Pancreas (tissue), 10 donors: ENCODE measurements around the gene ATG7. TPM values are rescaled to one million over a fixed set of nuclear protein-coding genes. Genes with fewer than 3 reads are reported as not detected.
A peak's percentile ranks its signal among the peaks of the same experiment; 100 is the strongest.

ENCODE experiments used
- ATAC-seq, 4 donors: fragments of 200-7000 bp; cut with Tn5 transposase; one replicate each; pipeline versions ENCODE4 v1.8.0 to v1.9.1; 2020; ENCODE audit warnings: mild to moderate bottlenecking in 4 of 4, moderate library complexity in 4 of 4
- DNase-seq, 6 donors: peaks; one replicate each; pipeline ENCODE4 v3.0.0-alpha.2; 2020
- FAIRE-seq: peaks from 2 replicates; lab custom pipeline; 2012; peaks lifted over from hg19 to GRCh38; lab: Jason Lieb, UNC
- H3K27ac ChIP-seq, 4 donors: fragments of 200-600 bp; sonication (generic); 1 replicate in 3 of 4; 2 replicates in 1 of 4; pipeline versions ENCODE4 v1.5.0 to v1.8.0; 2020
- H3K27me3 ChIP-seq, 4 donors: fragments of 200-600 bp; one replicate each; pipeline ENCODE4 v1.8.0; 2021
- H3K36me3 ChIP-seq, 3 donors: fragments of 200-600 bp; sonication (generic) in 1 of 3; one replicate each; pipeline versions ENCODE4 v1.5.0 to v1.8.0; 2020 to 2021
- H3K4me1 ChIP-seq, 3 donors: fragments of 200-600 bp; one replicate each; pipeline ENCODE4 v1.8.0; 2021
- H3K4me3 ChIP-seq, 4 donors: fragments of 200-600 bp; sonication (generic) in 2 of 4; one replicate each; pipeline versions ENCODE4 v1.5.0 to v1.8.0; 2020 to 2021
- H3K9me3 ChIP-seq, 4 donors: fragments of 200-600 bp; one replicate each; pipeline ENCODE4 v1.8.0; 2021
- WGBS, 2 donors: extraction: QIAGEN DNeasy Blood & Tissue Kit; methylation state at CpG; one replicate each; pipeline ENCODE4 v1.1.7; 2013; 5-methylcytosine and 5-hydroxymethylcytosine counted together
- intact Hi-C, 3 donors: fragments of 100-400 bp; cut with DNase I; formaldehyde crosslinking; loops; one replicate each; pipeline versions ENCODE4 v1.11.1 to v1.14.2; 2022
- polyA plus RNA-seq, 2 donors: library from polyadenylated mRNA; stranded (reverse); fragments of 200-250 nt; gene quantifications; one replicate each; pipeline ENCODE4 v1.2.3, GENCODE V29; 2013
- total RNA-seq, 6 donors: library from RNA; stranded (reverse); fragmentation: NEBNext Ultra II Directional in 4 of 6; extraction: Animal tissue kit (Norgen Biotek cat#: 25700) in 4 of 6; gene quantifications; one replicate each; pipeline versions ENCODE4 v1.2.1 to v1.2.4, GENCODE V29; 2021 to 2023
- TF ChIP-seq, protein P1 (sequence below), 4 donors: fragments of 200-600 bp; sonication (generic) in 3 of 4; IDR thresholded peaks; one replicate each; pipeline versions ENCODE4 v1.5.0 to v1.8.0; 2021; ENCODE audit warnings: antibody characterized with exemption in 4 of 4
- donor health status: healthy with polysubstance abuse.
- donor health status: DM: no; HTN: no; CAD: no; lungs with moderate emphysema.
- donor health status: DM: no; HTN: no; CAD: no.
- donor health status: control.
- donor health status: control.
- donor health status: Bipolar disorder and iron deficiency.
- donor health status: DM: yes; HTN: yes; CAD: no.
- donor health status: DM: no; HTN: no; CAD: no.
- donor health status: DM: no; HTN: no; CAD: no.
- donor health status: DM: yes; HTN: yes; CAD: no.

ATG7 gene
- total and polyA plus RNA-seq, 8 donors = 5.1 to 28.0 (median 15.7) TPM

DNA sequence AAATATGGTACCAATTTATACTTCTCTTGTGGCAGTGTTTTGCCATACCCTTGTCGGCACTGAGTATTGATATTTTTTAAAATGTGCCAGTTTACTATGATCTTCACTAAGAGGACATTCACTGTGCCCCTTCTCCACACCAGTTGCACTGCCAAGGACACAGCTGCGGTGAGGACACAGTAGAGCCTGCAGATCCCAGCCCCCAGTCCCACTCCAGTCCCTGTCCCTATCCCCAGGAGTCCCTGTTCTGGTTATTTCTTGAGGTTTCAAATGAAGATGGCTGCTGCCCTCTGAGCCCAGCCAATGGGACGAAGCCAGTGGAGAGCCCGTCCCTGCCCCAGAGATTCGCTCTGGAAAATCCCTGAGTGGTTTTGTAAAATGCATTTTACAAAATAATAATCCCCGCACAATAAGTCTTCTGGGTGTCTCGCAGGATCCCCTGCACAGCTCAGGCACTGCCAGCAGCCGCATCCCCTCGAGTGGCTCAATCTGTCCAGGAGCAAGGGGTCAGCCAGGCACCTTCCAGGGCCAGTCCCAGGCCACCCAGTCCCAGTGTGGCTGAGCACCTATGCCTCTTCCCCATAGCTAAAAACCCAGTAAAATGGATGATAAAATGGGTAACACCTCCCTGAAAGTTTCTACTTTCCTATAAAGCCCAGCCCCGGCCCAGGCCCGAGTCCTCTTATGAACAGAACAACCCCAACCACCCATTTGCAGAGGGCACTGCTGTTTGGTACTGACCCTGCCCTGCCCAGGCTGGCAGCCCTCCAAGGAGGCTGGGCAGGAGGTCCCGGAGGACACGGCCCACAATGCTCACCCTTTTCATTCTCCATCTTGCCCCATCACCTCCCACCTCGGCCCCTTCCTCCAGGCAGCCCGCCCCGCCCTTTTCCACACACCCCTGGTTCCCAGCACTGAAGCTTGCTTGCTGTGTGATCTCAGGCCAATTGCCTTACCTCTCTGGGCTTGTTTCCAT is 280.4 kb downstream of the ATG7 start:
- Histone ChIP-seq H3K27ac (no peak overlapping the region), H3K36me3 (no peaks in the 10 kb centered on the region), H3K27me3 (no peaks in the 10 kb centered on the region), H3K9me3 (no peaks in the 10 kb centered on the region), H3K4me3 (no peak overlapping the region), H3K4me1 (peaks cover 6 to 15% (median 15%) of the 10 kb centered on the region in 3 donors)
- 95% methylated on average over 16 of the region's 16 CpGs for WGBS, 2 donors
- ATAC-seq (no peak), FAIRE-seq (no peak), DNase-seq (peak in 2 of 6 donors; percentile 21 to 50)
- TF ChIP-seq, protein P1, sequence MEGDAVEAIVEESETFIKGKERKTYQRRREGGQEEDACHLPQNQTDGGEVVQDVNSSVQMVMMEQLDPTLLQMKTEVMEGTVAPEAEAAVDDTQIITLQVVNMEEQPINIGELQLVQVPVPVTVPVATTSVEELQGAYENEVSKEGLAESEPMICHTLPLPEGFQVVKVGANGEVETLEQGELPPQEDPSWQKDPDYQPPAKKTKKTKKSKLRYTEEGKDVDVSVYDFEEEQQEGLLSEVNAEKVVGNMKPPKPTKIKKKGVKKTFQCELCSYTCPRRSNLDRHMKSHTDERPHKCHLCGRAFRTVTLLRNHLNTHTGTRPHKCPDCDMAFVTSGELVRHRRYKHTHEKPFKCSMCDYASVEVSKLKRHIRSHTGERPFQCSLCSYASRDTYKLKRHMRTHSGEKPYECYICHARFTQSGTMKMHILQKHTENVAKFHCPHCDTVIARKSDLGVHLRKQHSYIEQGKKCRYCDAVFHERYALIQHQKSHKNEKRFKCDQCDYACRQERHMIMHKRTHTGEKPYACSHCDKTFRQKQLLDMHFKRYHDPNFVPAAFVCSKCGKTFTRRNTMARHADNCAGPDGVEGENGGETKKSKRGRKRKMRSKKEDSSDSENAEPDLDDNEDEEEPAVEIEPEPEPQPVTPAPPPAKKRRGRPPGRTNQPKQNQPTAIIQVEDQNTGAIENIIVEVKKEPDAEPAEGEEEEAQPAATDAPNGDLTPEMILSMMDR (IDR thresholded peaks at IDR 0.05) = no peak
- intact Hi-C loops = no loop called here

DNA sequence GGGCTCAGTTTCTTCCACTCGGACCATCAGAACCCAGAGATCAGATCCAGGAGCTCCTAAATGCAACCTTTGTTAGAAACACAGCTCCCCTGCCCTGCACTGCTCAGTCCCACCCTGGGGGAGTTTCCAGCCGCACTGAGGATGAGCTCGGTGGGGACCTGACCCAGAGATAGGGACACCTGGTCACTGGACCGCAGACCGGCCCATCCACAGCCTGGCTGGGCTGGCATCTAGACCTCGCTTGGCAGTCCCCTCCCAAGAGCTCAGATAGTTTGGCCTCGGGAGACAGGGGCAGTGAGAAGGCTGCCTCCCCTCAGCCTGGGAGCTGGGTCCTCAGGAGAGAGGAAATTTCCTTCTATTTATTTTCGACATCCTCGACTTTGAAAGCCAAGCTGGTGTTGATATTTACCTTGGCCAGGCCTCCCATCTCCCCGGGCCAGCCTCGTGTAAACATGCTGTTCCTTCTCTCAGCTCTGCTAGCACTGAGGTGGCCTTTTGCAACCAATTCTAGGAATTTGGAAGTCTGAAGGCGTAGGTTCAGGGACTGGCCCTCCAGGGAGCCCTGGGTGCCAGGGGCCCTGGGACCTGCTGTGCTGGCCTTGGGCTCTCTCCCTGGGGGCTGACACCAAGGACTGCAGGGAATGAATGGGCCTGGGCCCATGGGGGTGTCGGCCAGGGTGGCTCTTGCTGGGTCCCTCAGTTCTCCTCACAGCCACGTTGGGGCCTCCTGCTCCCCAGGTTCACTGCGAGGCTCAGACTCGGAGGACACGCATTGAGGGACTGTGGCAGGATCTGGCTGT is 281.4 kb downstream of the ATG7 start:
- peak overlapping the region in 2 of 4 donors; percentile 46 to 63 for H3K27ac ChIP-seq
- DNase-seq = peak in 5 of 6 donors; percentile 42 to 68 (median 51)

DNA sequence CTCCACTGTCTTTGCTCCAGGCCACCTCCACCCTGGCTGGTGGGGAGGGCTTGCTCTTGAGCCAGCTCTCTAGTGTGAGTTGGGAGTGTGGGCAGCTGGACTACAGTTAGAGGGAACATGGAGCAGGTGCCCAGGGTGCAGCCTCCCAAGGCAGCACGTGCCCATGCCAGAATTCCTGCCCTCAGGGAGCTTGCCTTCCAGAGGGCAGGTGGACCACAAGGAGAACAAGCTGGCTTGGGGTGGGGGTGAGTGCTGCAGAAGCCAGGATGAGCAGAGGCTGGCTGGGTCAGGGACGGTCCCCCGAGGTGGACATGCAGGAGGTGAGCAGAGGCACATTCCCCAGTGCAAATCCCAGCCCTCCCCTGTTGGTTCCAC is 282.0 kb downstream of the ATG7 start:
- no peak overlapping the region for H3K4me3 ChIP-seq
- WGBS, 2 donors = 76 to 84% methylated on average over 3 of the region's 3 CpGs
- FAIRE-seq = no peak

More for the DNA sequence above, 281.4 kb downstream of the ATG7 start:
- H3K27me3 ChIP-seq = no peaks in the 10 kb centered on the region
- FAIRE-seq = no peak
- ATAC-seq = peak; percentile 75 to 88 (median 81)
- WGBS, 2 donors = 46 to 59% methylated on average over 17 of the region's 17 CpGs
- peaks cover 6 to 15% (median 15%) of the 10 kb centered on the region in 3 donors for H3K4me1 ChIP-seq
- H3K36me3 ChIP-seq = no peaks in the 10 kb centered on the region
- no peaks in the 10 kb centered on the region for H3K9me3 ChIP-seq
- intact Hi-C loops = no loop called here
- TF ChIP-seq, protein P1 (IDR thresholded peaks at IDR 0.05) = no peak
- H3K4me3 ChIP-seq = no peak overlapping the region

DNA sequence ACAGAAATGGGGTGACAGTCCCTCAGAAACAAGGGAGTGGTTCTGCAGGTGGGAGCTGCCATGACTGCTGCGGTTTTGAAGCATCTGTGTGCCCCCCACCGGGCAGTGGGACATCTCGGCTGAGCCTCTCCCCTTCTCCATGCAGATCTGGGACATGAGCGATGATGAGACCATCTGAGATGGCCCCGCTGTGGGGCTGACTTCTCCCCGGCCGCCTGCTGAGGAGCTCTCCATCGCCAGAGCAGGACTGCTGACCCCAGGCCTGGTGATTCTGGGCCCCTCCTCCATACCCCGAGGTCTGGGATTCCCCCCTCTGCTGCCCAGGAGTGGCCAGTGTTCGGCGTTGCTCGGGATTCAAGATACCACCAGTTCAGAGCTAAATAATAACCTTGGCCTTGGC is 282.5 kb downstream of the ATG7 start:
- Histone ChIP-seq H3K4me3 (no peak overlapping the region), H3K9me3 (no peaks in the 10 kb centered on the region), H3K27me3 (no peaks in the 10 kb centered on the region), H3K36me3 (no peaks in the 10 kb centered on the region), H3K4me1 (peaks cover 6 to 15% (median 12%) of the 10 kb centered on the region in 3 donors), H3K27ac (peak overlapping the region in 1 of 4 donors; percentile 46)
- DNase-seq = peak in 2 of 6 donors; percentile 12 to 48
- ATAC-seq = no peak
- intact Hi-C loops = no loop called here
- WGBS, 2 donors = 91% methylated on average over 8 to 12 of the region's 12 CpGs
- FAIRE-seq = no peak
- TF ChIP-seq, protein P1 (IDR thresholded peaks at IDR 0.05) = no peak

More for the DNA sequence above, 282.0 kb downstream of the ATG7 start:
- H3K27me3 ChIP-seq = no peaks in the 10 kb centered on the region
- TF ChIP-seq, protein P1 (IDR thresholded peaks at IDR 0.05) = no peak
- H3K4me1 ChIP-seq = peaks cover 6 to 15% (median 12%) of the 10 kb centered on the region in 3 donors
- H3K27ac ChIP-seq = peak overlapping the region in 2 of 4 donors; percentile 46 to 63
- H3K9me3 ChIP-seq = no peaks in the 10 kb centered on the region
- ATAC-seq = peak; percentile 6 to 41 (median 32)
- intact Hi-C loops = no loop called here
- no peaks in the 10 kb centered on the region for H3K36me3 ChIP-seq
- peak in 2 of 6 donors; percentile 32 to 54 for DNase-seq
